NOMO-1 treated with DMSO at 0.1 percent for 48 hours (cell line): Measurements from ENCODE around the gene LCE4A.
A peak's percentile ranks its signal among the peaks of the same experiment; 100 is the strongest.

Experiments
- DNase-seq: peaks from one replicate; lab custom pipeline; 2025; ENCODE audit not compliant: unreplicated experiment; lab: John Stamatoyannopoulos, UW

The LCE4A gene

GRCh38 chr1:152745289-152745704, 37.3 kb downstream of the LCE4A start:
- peak; percentile 10 for DNase-seq

- DNase-seq = peak; percentile 1
Observed at GRCh38 chr1:152745765-152746444, 37.9 kb downstream of the LCE4A start.

- peak; percentile 3 for DNase-seq
Observed at GRCh38 chr1:152747831-152748230, 39.9 kb downstream of the LCE4A start.

- DNase-seq = no peak
Observed at GRCh38 chr1:152752225-152752624, 44.3 kb downstream of the LCE4A start.

- DNase-seq = no peak
Observed at GRCh38 chr1:152753586-152753985, 45.6 kb downstream of the LCE4A start.

GRCh38 chr1:152756872-152757271, 48.9 kb downstream of the LCE4A start:
- DNase-seq = no peak

GRCh38 chr1:152757747-152758146, 49.8 kb downstream of the LCE4A start, which contains the start of gene KPRP:
TSS of gene KPRP (plus strand) at chr1:152758025. CDS start at chr1:152759589, 1,564 bp downstream.
- no peak for DNase-seq

- DNase-seq = no peak
Observed at GRCh38 chr1:152758636-152759035, 50.7 kb downstream of the LCE4A start.
